H9 (cell line): Measurements from ENCODE around the gene ADGRF1. TPM values are rescaled to one million over a fixed set of nuclear protein-coding genes. Genes with fewer than 3 reads are reported as not detected.

Experiments
- DNase-seq: peaks from one replicate; pipeline ENCODE4 v3.0.0-alpha.2; 2017
- H2AFZ ChIP-seq: one replicate; pipeline ENCODE4 v1.6.1; 2013; ENCODE audit warnings: mild to moderate bottlenecking, low read length, control low read depth, moderate library complexity
- H2AK5ac ChIP-seq: 2 replicates; pipeline ENCODE4 v1.6.1; 2013; ENCODE audit warnings: low read length, control low read depth, mixed read lengths; ENCODE audit not compliant: insufficient read length
- H2BK120ac ChIP-seq: one replicate; pipeline ENCODE4 v1.6.1; 2013; ENCODE audit warnings: low read depth, mild to moderate bottlenecking, low read length, control low read depth, inconsistent platforms; ENCODE audit not compliant: poor library complexity, severe bottlenecking
- H2BK12ac ChIP-seq: 2 replicates; pipeline ENCODE4 v1.6.1; 2013; ENCODE audit warnings: low read length, control low read depth, mixed read lengths, low read depth; ENCODE audit not compliant: insufficient read length
- H2BK15ac ChIP-seq: 2 replicates; pipeline ENCODE4 v1.6.1; 2013; ENCODE audit warnings: low read depth, low read length, control low read depth
- H2BK20ac ChIP-seq: one replicate; pipeline ENCODE4 v1.6.1; 2013; ENCODE audit warnings: low read depth, mild to moderate bottlenecking, low read length, control low read depth, inconsistent platforms; ENCODE audit not compliant: poor library complexity, severe bottlenecking
- H2BK5ac ChIP-seq: 2 replicates; pipeline ENCODE4 v1.6.1; 2013; ENCODE audit warnings: low read length, control low read depth, mixed read lengths; ENCODE audit not compliant: insufficient read length
- H3K14ac ChIP-seq: 2 replicates; pipeline ENCODE4 v1.6.1; 2013; ENCODE audit warnings: low read length, control low read depth; ENCODE audit not compliant: insufficient read depth
- H3K18ac ChIP-seq: 2 replicates; pipeline ENCODE4 v1.6.1; 2013; ENCODE audit warnings: low read depth, mild to moderate bottlenecking, mixed read lengths, low read length, control low read depth; ENCODE audit not compliant: insufficient read length
- H3K23ac ChIP-seq: 2 replicates; pipeline ENCODE4 v1.6.1; 2013; ENCODE audit warnings: low read length, control low read depth, mixed read lengths, low read depth; ENCODE audit not compliant: insufficient read length
- H3K23me2 ChIP-seq: 2 replicates; pipeline ENCODE4 v1.6.1; 2013; ENCODE audit warnings: low read depth, mild to moderate bottlenecking, mixed read lengths, low read length, control low read depth; ENCODE audit not compliant: insufficient read length, poor library complexity, severe bottlenecking
- H3K27ac ChIP-seq: 2 replicates; pipeline ENCODE4 v1.5.1; 2013; ENCODE audit warnings: low read length, control low read depth, mixed read lengths, low read depth; ENCODE audit not compliant: insufficient read length
- H3K27me3 ChIP-seq: 2 replicates; pipeline ENCODE4 v1.6.1; 2013; ENCODE audit warnings: low read length, control low read depth, inconsistent platforms; ENCODE audit not compliant: insufficient read depth
- H3K4ac ChIP-seq: 2 replicates; pipeline ENCODE4 v1.6.1; 2013; ENCODE audit warnings: low read depth, mild to moderate bottlenecking, control low read depth, inconsistent platforms, low read length, moderate library complexity
- H3K4me1 ChIP-seq: 2 replicates; pipeline ENCODE4 v1.6.1; 2013; ENCODE audit warnings: low read length, control low read depth, inconsistent platforms; ENCODE audit not compliant: insufficient read depth
- H3K4me2 ChIP-seq: 2 replicates; pipeline ENCODE4 v1.6.1; 2013; ENCODE audit warnings: low read length, control low read depth, mixed read lengths; ENCODE audit not compliant: insufficient read length, insufficient read depth
- H3K56ac ChIP-seq: 2 replicates; pipeline ENCODE4 v1.6.1; 2013; ENCODE audit warnings: low read depth, mild to moderate bottlenecking, mixed read lengths, low read length, control low read depth; ENCODE audit not compliant: insufficient read length
- H3K79me1 ChIP-seq: 2 replicates; pipeline ENCODE4 v1.6.1; 2013; ENCODE audit warnings: low read depth, mild to moderate bottlenecking, moderate library complexity, low read length, control low read depth, inconsistent platforms; ENCODE audit not compliant: insufficient read depth, poor library complexity, severe bottlenecking
- H3K79me2 ChIP-seq: 2 replicates; pipeline ENCODE4 v1.6.1; 2013; ENCODE audit warnings: low read length, control low read depth, inconsistent platforms; ENCODE audit not compliant: insufficient read depth
- H3K9ac ChIP-seq: 2 replicates; pipeline ENCODE4 v1.6.1; 2013; ENCODE audit warnings: low read length, control low read depth, mixed read lengths; ENCODE audit not compliant: insufficient read length; ENCODE audit errors: extremely low read depth
- H3K9me3 ChIP-seq: one replicate; pipeline ENCODE4 v1.6.1; 2013; ENCODE audit warnings: low read depth, low read length, inconsistent platforms; ENCODE audit not compliant: control insufficient read depth
- H3T11ph ChIP-seq: one replicate; pipeline ENCODE4 v1.6.1; 2013; ENCODE audit warnings: mild to moderate bottlenecking, low read length, control low read depth, inconsistent platforms
- H4K20me1 ChIP-seq: one replicate; pipeline ENCODE4 v1.6.1; 2013; ENCODE audit not compliant: control insufficient read depth, insufficient read length, insufficient read depth
- H4K5ac ChIP-seq: 2 replicates; pipeline ENCODE4 v1.6.1; 2013; ENCODE audit warnings: low read depth, mild to moderate bottlenecking, mixed read lengths, low read length, control low read depth; ENCODE audit not compliant: insufficient read length
- H4K8ac ChIP-seq: replicated peaks from 2 replicates; pipeline ENCODE4 v1.6.1; 2013; ENCODE audit warnings: low read length, control low read depth, mixed read lengths, low read depth; ENCODE audit not compliant: insufficient read length
- H4K91ac ChIP-seq: 2 replicates; pipeline ENCODE4 v1.6.1; 2013; ENCODE audit warnings: low read depth, mild to moderate bottlenecking, moderate library complexity, mixed read lengths, low read length, control low read depth; ENCODE audit not compliant: insufficient read length
- H3K27ac Mint-ChIP-seq, 3 experiments: 2 replicates in 2 of 3; 3 replicates in 1 of 3; pipeline ENCODE4 v1.8.0; 2020 to 2021; ENCODE audit warnings: mixed read lengths in 3 of 3, mild to moderate bottlenecking in 1 of 3, moderate library complexity in 1 of 3
- H3K27me3 Mint-ChIP-seq: 2 replicates; pipeline ENCODE4 v1.8.0; 2021; ENCODE audit warnings: low read depth, mild to moderate bottlenecking, moderate library complexity, mixed read lengths
- H3K36me3 Mint-ChIP-seq, 3 experiments: 2 replicates in 2 of 3; 3 replicates in 1 of 3; pipeline ENCODE4 v1.8.0; 2020 to 2021; ENCODE audit warnings: low read depth in 3 of 3, mixed read lengths in 3 of 3; ENCODE audit not compliant: insufficient read depth in 1 of 3
- H3K4me1 Mint-ChIP-seq, 2 experiments: 2 replicates each; pipeline ENCODE4 v1.8.0; 2020; ENCODE audit warnings: mixed read lengths in 2 of 2
- H3K4me3 Mint-ChIP-seq, 2 experiments: 2 replicates in 1 of 2; 3 replicates in 1 of 2; pipeline ENCODE4 v1.8.0; 2020 to 2021; ENCODE audit warnings: mild to moderate bottlenecking in 2 of 2, mixed read lengths in 2 of 2, moderate library complexity in 1 of 2
- H3K9me3 Mint-ChIP-seq, 2 experiments: 2 replicates in 1 of 2; 3 replicates in 1 of 2; pipeline ENCODE4 v1.8.0; 2020; ENCODE audit warnings: mild to moderate bottlenecking in 2 of 2, mixed read lengths in 2 of 2, moderate library complexity in 1 of 2
- CTCF ChIP-seq: fragments of 200-600 bp; sonication (generic); conservative IDR thresholded peaks from 3 replicates; pipeline ENCODE4 v1.8.0; 2021; ENCODE audit warnings: antibody characterized with exemption, mild to moderate bottlenecking
- total RNA-seq: library from RNA; stranded (reverse); gene quantifications from 2 replicates; pipeline ENCODE4 v1.2.1, GENCODE V29; 2021

The ADGRF1 gene
- total RNA-seq, 1 experiment from 2014 or later, result not detected

GRCh38 chr6:46983007-46983411, 59.1 kb downstream of the ADGRF1 start:
- no peak overlapping the region for H3K4me2 ChIP-seq

More at GRCh38 chr6:46983007-46983411, 59.1 kb downstream of the ADGRF1 start:
- no peak overlapping the region for H2AK5ac ChIP-seq
- H3K4ac ChIP-seq, result no peak overlapping the region
- Mint-ChIP-seq H3K9me3 (no peaks in the 10 kb centered on the region), H3K36me3 (no peaks in the 10 kb centered on the region), H3K4me3 (no peak overlapping the region), H3K27me3 (peaks cover 1% of the 10 kb centered on the region; the same call in 1 of the 2 replicates), H3K27ac (no peak overlapping the region), H3K4me1 (peaks cover 0 to 4% of the 10 kb centered on the region in 2 experiments; a peak in 1 of 4 replicates)
- H3K18ac ChIP-seq, result no peak overlapping the region
- no peak overlapping the region for H2BK12ac ChIP-seq
- H4K8ac ChIP-seq, result no peak overlapping the region
- H3K23ac ChIP-seq, result no peak overlapping the region
- no peaks in the 10 kb centered on the region; the same call in 1 of the 2 replicates for H3K4me1 ChIP-seq
- peak; percentile 36 for DNase-seq
- H3K23me2 ChIP-seq, result no peaks in the 10 kb centered on the region
- H3T11ph ChIP-seq, result no peak overlapping the region
- no peaks in the 10 kb centered on the region for H3K9me3 ChIP-seq
- H2BK5ac ChIP-seq, result no peak overlapping the region
- H3K27me3 ChIP-seq, result no peaks in the 10 kb centered on the region
- peak; percentile 36; the same call in 2 of the 3 replicates for TF ChIP-seq CTCF
- no peak overlapping the region for H2BK15ac ChIP-seq
- no peak overlapping the region for H2AFZ ChIP-seq
- no peaks in the 10 kb centered on the region for H3K79me2 ChIP-seq
- H2BK120ac ChIP-seq, result no peak overlapping the region
- H4K5ac ChIP-seq, result no peak overlapping the region
- H4K91ac ChIP-seq, result no peak overlapping the region
- H3K14ac ChIP-seq, result no peak overlapping the region
- H3K56ac ChIP-seq, result no peak overlapping the region
- no peak overlapping the region for H3K27ac ChIP-seq
- H4K20me1 ChIP-seq, result no peaks in the 10 kb centered on the region
- H3K79me1 ChIP-seq, result no peaks in the 10 kb centered on the region
- H3K9ac ChIP-seq, result no peak overlapping the region
- H2BK20ac ChIP-seq, result no peak overlapping the region
